ENCODE data around the gene MAP7. TPM values are rescaled to one million over a fixed set of nuclear protein-coding genes. Genes with fewer than 3 reads are reported as not detected.

Gene MAP7
- total and polyA plus RNA-seq, 2 of the 13 experiments (the other 11 are each of a cell fraction or from before 2014, with no cell fraction given) = 0.04 TPM; not detected in 1

DNA sequence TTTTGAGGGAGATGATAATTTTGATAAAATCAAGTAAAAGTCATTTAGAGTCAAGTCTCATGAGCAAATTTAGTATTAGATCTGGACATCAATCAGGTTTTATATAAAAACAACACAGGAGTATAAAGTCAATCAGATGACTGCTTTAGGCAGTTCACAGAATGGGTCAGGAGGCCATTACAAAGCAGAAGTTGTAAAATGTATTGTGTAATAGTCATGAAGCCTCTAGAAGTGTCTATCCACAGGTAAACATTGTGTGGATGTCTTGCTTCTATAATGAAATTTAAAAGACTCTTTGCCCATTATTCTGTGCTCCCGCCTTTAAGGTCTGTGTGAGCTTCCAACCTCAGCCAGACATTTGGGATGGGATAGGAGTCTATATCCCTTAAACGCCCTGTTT is 28.8 kb downstream of the MAP7 start:
- DNase-seq (ENCODE audit: low spot score) = no peak
- Histone ChIP-seq H3K9ac (ENCODE audit: insufficient read depth, low read depth, low read length) (no peak overlapping the region), H4K20me1 (ENCODE audit: insufficient read depth, low read length) (no peaks in the 10 kb centered on the region), H2AFZ (ENCODE audit: low read length) (no peak overlapping the region), H3K36me3 (replicated peaks in 1 of 2; ENCODE audit: control insufficient read depth in 1 of 2, insufficient read depth in 2 of 2, low read length in 2 of 2) (no peaks in the 10 kb centered on the region), H3K4me3 (replicated peaks in 1 of 3; ENCODE audit: insufficient read depth in 1 of 3, low read depth in 2 of 3, low read length in 3 of 3) (no peak overlapping the region), H3K79me2 (ENCODE audit: insufficient read depth, low read length) (no peaks in the 10 kb centered on the region), H3K4me2 (ENCODE audit: low read depth, low read length) (no peak overlapping the region), H3K9me3 (ENCODE audit: low read length) (no peaks in the 10 kb centered on the region), H3K27ac (ENCODE audit: extremely low read length, insufficient read depth, low read length) (no peak overlapping the region), H3K27me3 (ENCODE audit: control insufficient read depth in 1 of 2, insufficient read depth in 2 of 2, low read length in 2 of 2) (0 out of 5 replicates have a peak, but pooled peaks cover 0 to 2% of the 10 kb centered on the region in 2 experiments), H3K4me1 (ENCODE audit: insufficient read depth, low read length) (no peaks in the 10 kb centered on the region)
- no TSS peak for BruUV-seq (replicated peaks)
- no peak for FAIRE-seq
- intact Hi-C loops (cut with micrococcal nuclease; ENCODE audit: unreplicated experiment) = no loop called here
- CTCF ChIA-PET (ENCODE audit: low intra/inter-chr PET ratio, low total read pairs) = no interaction called here
- in situ Hi-C loops (cut with HindIII; ENCODE audit: extremely low pct_ligation_motif_present, low pct_unique_long_range_greater_than_20kb) = no loop called here
- ATAC-seq = no peak
- POLR2A ChIA-PET = no interaction called here
- 17% methylated on average over 2 of the region's 2 CpGs for WGBS (ENCODE audit: low lambda C conversion rate)
- TF ChIP-seq ZBTB1 (CRISPR knock-in tag; IDR thresholded peaks at IDR 0.05; ENCODE audit: borderline replicate concordance) (no peak), CEBPB (IDR thresholded peaks at IDR 0.05; ENCODE audit: borderline replicate concordance, low read depth, low read length) (peak; percentile 39; the same call in 1 of the 2 replicates)

DNA sequence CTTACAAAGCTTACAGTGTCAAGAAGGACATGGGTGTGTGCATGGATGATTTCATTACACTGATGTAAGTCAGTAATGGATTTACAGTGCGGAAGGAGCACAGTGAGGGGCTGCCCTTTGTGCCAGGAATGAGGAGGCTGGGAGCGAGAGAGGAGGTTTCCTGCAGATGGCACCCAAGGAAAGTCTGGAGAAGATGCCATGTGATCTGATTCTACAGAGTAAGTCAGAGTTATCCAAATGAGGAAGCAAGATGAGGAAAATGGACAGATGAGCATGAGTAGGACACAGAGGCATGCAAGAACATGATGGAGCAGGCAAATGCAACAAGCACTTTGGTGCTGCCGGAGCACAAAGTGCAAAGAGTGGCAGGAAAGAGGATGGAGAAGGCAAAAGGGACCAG is 29.7 kb downstream of the MAP7 start:
- H3K36me3 ChIP-seq (replicated peaks in 1 of 2; ENCODE audit: control insufficient read depth in 1 of 2, insufficient read depth in 2 of 2, low read length in 2 of 2) = no peaks in the 10 kb centered on the region
- no peak for TF ChIP-seq ZNF143 (CRISPR knock-in tag; IDR thresholded peaks at IDR 0.05)
- TF ChIP-seq, protein P1, sequence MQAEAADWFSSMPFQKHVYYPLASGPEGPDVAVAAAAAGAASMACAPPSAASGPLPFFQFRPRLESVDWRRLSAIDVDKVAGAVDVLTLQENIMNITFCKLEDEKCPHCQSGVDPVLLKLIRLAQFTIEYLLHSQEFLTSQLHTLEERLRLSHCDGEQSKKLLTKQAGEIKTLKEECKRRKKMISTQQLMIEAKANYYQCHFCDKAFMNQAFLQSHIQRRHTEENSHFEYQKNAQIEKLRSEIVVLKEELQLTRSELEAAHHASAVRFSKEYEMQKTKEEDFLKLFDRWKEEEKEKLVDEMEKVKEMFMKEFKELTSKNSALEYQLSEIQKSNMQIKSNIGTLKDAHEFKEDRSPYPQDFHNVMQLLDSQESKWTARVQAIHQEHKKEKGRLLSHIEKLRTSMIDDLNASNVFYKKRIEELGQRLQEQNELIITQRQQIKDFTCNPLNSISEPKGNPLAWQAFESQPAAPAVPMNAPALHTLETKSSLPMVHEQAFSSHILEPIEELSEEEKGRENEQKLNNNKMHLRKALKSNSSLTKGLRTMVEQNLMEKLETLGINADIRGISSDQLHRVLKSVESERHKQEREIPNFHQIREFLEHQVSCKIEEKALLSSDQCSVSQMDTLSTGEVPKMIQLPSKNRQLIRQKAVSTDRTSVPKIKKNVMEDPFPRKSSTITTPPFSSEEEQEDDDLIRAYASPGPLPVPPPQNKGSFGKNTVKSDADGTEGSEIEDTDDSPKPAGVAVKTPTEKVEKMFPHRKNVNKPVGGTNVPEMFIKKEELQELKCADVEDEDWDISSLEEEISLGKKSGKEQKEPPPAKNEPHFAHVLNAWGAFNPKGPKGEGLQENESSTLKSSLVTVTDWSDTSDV (CRISPR knock-in tag; IDR thresholded peaks at IDR 0.05) = no peak
- TF ChIP-seq CHCHD3 (CRISPR knock-in tag; IDR thresholded peaks at IDR 0.05) = no peak
- no peak for TF ChIP-seq ZNF878 (CRISPR knock-in tag; IDR thresholded peaks at IDR 0.05)
- TF ChIP-seq ATF1 (CRISPR knock-in tag; IDR thresholded peaks at IDR 0.05) = no peak
- TF ChIP-seq, protein P2, sequence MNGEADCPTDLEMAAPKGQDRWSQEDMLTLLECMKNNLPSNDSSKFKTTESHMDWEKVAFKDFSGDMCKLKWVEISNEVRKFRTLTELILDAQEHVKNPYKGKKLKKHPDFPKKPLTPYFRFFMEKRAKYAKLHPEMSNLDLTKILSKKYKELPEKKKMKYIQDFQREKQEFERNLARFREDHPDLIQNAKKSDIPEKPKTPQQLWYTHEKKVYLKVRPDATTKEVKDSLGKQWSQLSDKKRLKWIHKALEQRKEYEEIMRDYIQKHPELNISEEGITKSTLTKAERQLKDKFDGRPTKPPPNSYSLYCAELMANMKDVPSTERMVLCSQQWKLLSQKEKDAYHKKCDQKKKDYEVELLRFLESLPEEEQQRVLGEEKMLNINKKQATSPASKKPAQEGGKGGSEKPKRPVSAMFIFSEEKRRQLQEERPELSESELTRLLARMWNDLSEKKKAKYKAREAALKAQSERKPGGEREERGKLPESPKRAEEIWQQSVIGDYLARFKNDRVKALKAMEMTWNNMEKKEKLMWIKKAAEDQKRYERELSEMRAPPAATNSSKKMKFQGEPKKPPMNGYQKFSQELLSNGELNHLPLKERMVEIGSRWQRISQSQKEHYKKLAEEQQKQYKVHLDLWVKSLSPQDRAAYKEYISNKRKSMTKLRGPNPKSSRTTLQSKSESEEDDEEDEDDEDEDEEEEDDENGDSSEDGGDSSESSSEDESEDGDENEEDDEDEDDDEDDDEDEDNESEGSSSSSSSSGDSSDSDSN (CRISPR knock-in tag; IDR thresholded peaks at IDR 0.05) = no peak
- no peak for TF ChIP-seq ZNF615 (CRISPR knock-in tag; IDR thresholded peaks at IDR 0.05; ENCODE audit: borderline replicate concordance)
- no peak for TF ChIP-seq ZSCAN22 (CRISPR knock-in tag; IDR thresholded peaks at IDR 0.05)
- TF ChIP-seq ZNF607 (CRISPR knock-in tag; IDR thresholded peaks at IDR 0.05; ENCODE audit: borderline replicate concordance) = no peak
- H3K4me3 ChIP-seq (replicated peaks in 1 of 3; ENCODE audit: insufficient read depth in 1 of 3, low read depth in 2 of 3, low read length in 3 of 3) = no peak overlapping the region
- no TSS peak for BruUV-seq (replicated peaks)
- no peak for FAIRE-seq
- CTCF ChIA-PET (ENCODE audit: low intra/inter-chr PET ratio, low total read pairs) = no interaction called here
- H2AFZ ChIP-seq (ENCODE audit: low read length) = no peak overlapping the region
- POLR2A ChIA-PET = no interaction called here
- no peak overlapping the region for H3K27ac ChIP-seq (ENCODE audit: extremely low read length, insufficient read depth, low read length)
- H3K4me1 ChIP-seq (ENCODE audit: insufficient read depth, low read length) = no peaks in the 10 kb centered on the region
- intact Hi-C loops (cut with micrococcal nuclease; ENCODE audit: unreplicated experiment) = no loop called here
- 37% methylated on average over 3 of the region's 3 CpGs for WGBS (ENCODE audit: low lambda C conversion rate)
- no peak for ATAC-seq
- no peak for DNase-seq (ENCODE audit: low spot score)
- H3K27me3 ChIP-seq (ENCODE audit: control insufficient read depth in 1 of 2, insufficient read depth in 2 of 2, low read length in 2 of 2) = no peaks in the 10 kb centered on the region; a peak in 1 of 5 replicates
- H3K9ac ChIP-seq (ENCODE audit: insufficient read depth, low read depth, low read length) = no peak overlapping the region
- no peaks in the 10 kb centered on the region for H3K9me3 ChIP-seq (ENCODE audit: low read length)
- no peak overlapping the region for H3K4me2 ChIP-seq (ENCODE audit: low read depth, low read length)
- no peaks in the 10 kb centered on the region for H3K79me2 ChIP-seq (ENCODE audit: insufficient read depth, low read length)
- no peaks in the 10 kb centered on the region for H4K20me1 ChIP-seq (ENCODE audit: insufficient read depth, low read length)
- in situ Hi-C loops (cut with HindIII; ENCODE audit: extremely low pct_ligation_motif_present, low pct_unique_long_range_greater_than_20kb) = no loop called here

All from HepG2 (cell line).